C4-2B (cell line): ENCODE results near the gene EIF2B2.

Source experiments
- H3K27ac ChIP-seq: fragments of 450-650 bp; 2 replicates; pipeline ENCODE4 v1.5.1; 2017
- ZFX ChIP-seq: fragments of 450-650 bp; IDR thresholded peaks from 2 replicates; pipeline ENCODE4 v1.6.1; 2017
- TF ChIP-seq, protein P1 (sequence below): fragments of 450-650 bp; conservative IDR thresholded peaks from 2 replicates; pipeline ENCODE4 v1.5.1; 2017; ENCODE audit warnings: mild to moderate bottlenecking

EIF2B2 gene

GRCh38 chr14:74974364-74975058 is 28.2 kb upstream of the EIF2B2 start:
- H3K27ac ChIP-seq, result no peak overlapping the region
- TF ChIP-seq, protein P1, sequence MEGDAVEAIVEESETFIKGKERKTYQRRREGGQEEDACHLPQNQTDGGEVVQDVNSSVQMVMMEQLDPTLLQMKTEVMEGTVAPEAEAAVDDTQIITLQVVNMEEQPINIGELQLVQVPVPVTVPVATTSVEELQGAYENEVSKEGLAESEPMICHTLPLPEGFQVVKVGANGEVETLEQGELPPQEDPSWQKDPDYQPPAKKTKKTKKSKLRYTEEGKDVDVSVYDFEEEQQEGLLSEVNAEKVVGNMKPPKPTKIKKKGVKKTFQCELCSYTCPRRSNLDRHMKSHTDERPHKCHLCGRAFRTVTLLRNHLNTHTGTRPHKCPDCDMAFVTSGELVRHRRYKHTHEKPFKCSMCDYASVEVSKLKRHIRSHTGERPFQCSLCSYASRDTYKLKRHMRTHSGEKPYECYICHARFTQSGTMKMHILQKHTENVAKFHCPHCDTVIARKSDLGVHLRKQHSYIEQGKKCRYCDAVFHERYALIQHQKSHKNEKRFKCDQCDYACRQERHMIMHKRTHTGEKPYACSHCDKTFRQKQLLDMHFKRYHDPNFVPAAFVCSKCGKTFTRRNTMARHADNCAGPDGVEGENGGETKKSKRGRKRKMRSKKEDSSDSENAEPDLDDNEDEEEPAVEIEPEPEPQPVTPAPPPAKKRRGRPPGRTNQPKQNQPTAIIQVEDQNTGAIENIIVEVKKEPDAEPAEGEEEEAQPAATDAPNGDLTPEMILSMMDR, result no peak
- TF ChIP-seq ZFX, result no peak

- TF ChIP-seq, protein P1, result no peak
- no peak for TF ChIP-seq ZFX
Measured at GRCh38 chr14:74975059-74975810, 27.5 kb upstream of the EIF2B2 start.

DNA sequence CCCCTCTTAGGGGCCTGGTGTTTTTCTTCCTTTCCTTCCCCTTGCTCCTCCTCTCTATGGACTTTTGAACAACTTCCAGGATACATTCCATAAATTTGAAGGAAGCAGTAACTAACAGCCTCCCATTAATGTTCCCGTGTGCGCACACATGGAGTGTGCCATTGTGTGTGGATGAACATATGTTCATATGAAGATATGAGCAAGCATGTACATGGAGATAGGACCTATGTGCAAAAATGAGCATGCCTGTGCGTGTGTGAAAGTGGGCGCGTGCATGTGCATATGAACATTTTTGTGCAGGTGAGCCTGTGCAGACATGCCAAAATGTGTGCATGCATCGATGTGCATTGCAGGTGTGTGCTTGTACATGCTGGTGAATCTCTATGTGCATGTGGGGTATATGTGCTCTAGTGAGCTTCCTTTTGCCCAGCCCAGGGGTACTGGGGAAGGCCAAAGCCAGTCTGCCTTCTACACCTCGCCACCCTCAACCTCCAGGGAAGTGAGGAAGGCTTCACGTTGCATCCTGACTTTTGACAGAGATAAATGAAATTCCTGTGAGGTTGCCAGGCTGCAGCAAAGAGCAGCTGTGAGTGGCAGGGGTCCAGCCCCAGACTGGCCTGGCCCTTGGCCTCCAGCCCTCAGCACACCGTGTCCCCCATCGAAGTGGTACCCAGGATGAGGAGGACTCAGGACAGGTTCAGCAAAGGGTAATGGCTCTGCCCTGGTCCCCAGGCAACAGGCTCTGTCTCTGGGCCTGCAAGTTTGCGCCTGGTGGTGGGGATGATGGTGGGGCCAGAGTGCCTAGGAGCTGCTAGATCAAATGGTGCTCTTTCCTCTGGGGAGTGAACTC is 26.2 kb upstream of the EIF2B2 start:
- no peak for TF ChIP-seq ZFX
- TF ChIP-seq, protein P1, result no peak
- H3K27ac ChIP-seq, result no peak overlapping the region

More at GRCh38 chr14:74975059-74975810, 27.5 kb upstream of the EIF2B2 start:
- H3K27ac ChIP-seq, result no peak overlapping the region

DNA sequence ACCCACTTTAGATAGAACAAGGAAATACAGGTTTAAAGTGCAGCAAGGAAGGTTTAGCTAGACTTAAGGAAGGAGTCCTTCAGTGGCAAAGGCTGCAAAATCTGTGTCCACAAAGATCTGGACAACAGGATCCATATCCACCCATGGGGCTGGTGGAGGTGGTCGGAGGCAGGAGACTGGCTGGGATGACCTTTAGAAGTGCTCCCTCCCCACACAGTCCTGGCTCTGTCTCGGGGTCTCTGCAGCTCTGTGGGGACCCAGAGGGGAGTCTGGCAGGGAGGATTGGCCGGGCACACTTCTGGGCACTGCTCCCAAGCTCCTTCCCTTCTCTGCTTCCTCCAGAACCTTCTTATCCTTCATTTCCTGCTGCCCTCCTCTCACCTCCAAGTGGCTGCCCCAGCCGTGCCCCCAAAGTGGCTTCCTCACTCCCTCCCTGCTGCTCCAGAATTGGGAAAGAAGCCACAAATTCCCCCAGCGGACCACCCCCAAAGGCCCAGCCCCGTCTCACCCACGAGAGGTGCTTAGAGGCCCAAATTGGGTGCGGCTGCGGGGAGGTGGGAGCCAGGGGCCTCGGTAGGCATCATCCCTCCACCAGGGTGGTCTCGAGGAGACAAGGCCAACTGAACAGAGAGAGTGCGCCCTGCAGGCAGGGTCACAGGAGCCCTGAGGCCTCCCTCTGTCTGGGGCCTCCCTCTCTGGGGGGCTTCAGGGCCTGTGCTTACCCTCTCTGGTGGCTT is 25.4 kb upstream of the EIF2B2 start:
- TF ChIP-seq, protein P1, result no peak
- no peak for TF ChIP-seq ZFX
- H3K27ac ChIP-seq, result no peak overlapping the region

DNA sequence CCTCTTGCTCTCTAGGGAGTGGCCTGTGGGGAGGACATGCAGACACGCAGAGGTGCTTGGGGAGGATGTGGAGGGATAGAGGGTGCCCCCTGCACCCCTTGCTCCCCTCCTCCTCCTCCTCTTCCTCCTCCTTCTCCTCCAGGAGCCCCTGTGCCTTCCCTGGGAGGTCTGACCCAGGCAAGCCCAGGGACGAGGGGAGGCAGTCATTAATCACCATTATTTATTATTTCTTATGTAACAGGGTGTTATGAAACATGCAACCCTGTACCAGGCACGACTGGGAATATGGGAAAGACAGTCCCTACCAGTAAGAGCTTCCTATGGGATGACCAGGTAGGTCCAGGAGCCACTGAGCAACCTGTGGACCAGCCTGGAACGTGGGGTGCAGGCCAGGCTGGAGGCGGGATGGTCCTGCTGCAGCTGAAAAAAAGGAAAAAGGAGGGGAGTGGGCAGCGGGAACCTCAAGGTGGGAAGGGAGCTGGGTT is 24.8 kb upstream of the EIF2B2 start:
- TF ChIP-seq, protein P1, result no peak
- no peak for TF ChIP-seq ZFX
- H3K27ac ChIP-seq, result no peak overlapping the region

GRCh38 chr14:74978416-74978947 is 24.2 kb upstream of the EIF2B2 start:
- TF ChIP-seq, protein P1, result no peak
- TF ChIP-seq ZFX, result no peak
- H3K27ac ChIP-seq, result no peak overlapping the region
